Spleen (tissue), 7 donors: ENCODE data around the gene SMPDL3B.

ENCODE experiments used
- POLR2AphosphoS5 ChIP-seq, 3 donors: sonication (generic); formaldehyde crosslinking; IDR thresholded peaks; one replicate each; pipeline ENCODE4 v1.5.1; 2017; ENCODE audit warnings: antibody characterized with exemption in 3 of 3
- TF ChIP-seq, protein P1 (sequence below), 11 experiments: fragments of 200-600 bp in 7 of 11; fragments of 450-650 bp in 4 of 11; sonication (generic) in 4 of 11; IDR thresholded peaks in 8 of 11; conservative IDR thresholded peaks in 3 of 11; 1 replicate in 7 of 11; 2 replicates in 4 of 11; pipeline versions ENCODE4 v1.4.0 to v1.8.0; 2016 to 2021; ENCODE audit warnings: antibody characterized with exemption in 11 of 11, inconsistent platforms in 4 of 11, mild to moderate bottlenecking in 1 of 11
- donor health status: DM: no; HTN: no; CAD: no; lungs with moderate emphysema.
- donor health status: DM: no; HTN: no; CAD: no.
- donor health status: DM: no; HTN: no; CAD: no.

- TF ChIP-seq, protein P1, sequence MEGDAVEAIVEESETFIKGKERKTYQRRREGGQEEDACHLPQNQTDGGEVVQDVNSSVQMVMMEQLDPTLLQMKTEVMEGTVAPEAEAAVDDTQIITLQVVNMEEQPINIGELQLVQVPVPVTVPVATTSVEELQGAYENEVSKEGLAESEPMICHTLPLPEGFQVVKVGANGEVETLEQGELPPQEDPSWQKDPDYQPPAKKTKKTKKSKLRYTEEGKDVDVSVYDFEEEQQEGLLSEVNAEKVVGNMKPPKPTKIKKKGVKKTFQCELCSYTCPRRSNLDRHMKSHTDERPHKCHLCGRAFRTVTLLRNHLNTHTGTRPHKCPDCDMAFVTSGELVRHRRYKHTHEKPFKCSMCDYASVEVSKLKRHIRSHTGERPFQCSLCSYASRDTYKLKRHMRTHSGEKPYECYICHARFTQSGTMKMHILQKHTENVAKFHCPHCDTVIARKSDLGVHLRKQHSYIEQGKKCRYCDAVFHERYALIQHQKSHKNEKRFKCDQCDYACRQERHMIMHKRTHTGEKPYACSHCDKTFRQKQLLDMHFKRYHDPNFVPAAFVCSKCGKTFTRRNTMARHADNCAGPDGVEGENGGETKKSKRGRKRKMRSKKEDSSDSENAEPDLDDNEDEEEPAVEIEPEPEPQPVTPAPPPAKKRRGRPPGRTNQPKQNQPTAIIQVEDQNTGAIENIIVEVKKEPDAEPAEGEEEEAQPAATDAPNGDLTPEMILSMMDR (IDR thresholded peaks at IDR 0.05 in 8 of 11, conservative IDR thresholded peaks at IDR 0.05 in 3 of 11): no peak
- no peak for TF ChIP-seq POLR2AphosphoS5 (IDR thresholded peaks at IDR 0.05)
These were observed 39.1 kb downstream of the SMPDL3B start for GRCh38 chr1:27973771-27974416.
